ENCODE measurements around the gene SF3B6. TPM values are rescaled to one million over a fixed set of nuclear protein-coding genes. Genes with fewer than 3 reads are reported as not detected.

SF3B6 gene
- total and polyA plus RNA-seq, 9 of the 15 experiments (the other 6 are each of a cell fraction or from before 2014, with no cell fraction given) = 146 to 591 (median 295) TPM

DNA sequence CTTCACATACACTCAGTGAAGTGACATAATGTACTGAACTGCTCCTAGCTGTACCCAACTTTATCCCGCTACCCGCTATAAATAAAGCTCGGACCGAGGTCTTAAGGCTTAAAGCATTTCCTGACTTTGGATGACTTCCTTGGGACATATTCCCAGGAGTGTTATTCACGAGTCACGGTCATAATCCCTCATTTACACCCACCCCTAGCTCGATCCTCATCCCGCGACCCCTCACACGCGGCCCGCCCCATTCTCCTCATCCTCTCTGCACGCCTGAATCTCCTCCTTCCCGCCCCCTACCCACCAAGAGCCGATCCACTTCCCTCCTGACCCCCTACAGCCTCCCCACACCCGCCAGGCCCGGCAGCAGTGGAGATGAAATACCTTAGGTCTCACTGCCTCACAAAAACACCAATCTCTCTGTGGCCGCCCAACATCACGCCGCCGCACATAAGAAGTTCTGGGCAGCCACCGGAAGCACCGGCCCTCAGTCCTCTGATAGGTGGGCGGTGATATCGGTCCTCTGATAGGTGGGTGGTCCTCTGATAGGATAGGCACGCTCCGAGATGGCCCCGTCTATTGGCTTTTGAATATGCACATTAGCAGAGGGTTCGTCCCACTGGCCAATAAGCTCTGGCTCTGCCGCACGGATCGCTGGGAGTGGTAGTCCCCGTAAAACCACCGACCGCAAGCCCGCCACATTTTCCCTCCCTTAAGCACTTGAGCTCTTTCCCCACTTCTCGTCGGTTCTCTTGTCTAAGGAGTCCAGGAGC, 29.0 kb downstream of the SF3B6 start, which contains the start of gene WDCP (continued):
- TF ChIP-seq, protein P1, sequence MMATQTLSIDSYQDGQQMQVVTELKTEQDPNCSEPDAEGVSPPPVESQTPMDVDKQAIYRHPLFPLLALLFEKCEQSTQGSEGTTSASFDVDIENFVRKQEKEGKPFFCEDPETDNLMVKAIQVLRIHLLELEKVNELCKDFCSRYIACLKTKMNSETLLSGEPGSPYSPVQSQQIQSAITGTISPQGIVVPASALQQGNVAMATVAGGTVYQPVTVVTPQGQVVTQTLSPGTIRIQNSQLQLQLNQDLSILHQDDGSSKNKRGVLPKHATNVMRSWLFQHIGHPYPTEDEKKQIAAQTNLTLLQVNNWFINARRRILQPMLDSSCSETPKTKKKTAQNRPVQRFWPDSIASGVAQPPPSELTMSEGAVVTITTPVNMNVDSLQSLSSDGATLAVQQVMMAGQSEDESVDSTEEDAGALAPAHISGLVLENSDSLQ (IDR thresholded peaks at IDR 0.05) = peak; percentile 96
- TF ChIP-seq NBN (IDR thresholded peaks at IDR 0.05; ENCODE audit: low read depth) = no peak
- TF ChIP-seq ZNF766 (CRISPR knock-in tag; conservative IDR thresholded peaks at IDR 0.05) = no peak
- TF ChIP-seq, protein P2, sequence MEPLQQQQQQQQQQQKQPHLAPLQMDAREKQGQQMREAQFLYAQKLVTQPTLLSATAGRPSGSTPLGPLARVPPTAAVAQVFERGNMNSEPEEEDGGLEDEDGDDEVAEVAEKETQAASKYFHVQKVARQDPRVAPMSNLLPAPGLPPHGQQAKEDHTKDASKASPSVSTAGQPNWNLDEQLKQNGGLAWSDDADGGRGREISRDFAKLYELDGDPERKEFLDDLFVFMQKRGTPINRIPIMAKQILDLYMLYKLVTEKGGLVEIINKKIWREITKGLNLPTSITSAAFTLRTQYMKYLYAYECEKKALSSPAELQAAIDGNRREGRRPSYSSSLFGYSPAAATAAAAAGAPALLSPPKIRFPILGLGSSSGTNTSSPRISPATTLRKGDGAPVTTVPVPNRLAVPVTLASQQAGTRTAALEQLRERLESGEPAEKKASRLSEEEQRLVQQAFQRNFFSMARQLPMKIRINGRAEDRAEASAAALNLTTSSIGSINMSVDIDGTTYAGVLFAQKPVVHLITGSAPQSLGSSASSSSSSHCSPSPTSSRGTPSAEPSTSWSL (CRISPR knock-in tag; IDR thresholded peaks at IDR 0.05; ENCODE audit: borderline replicate concordance) = no peak
- TF ChIP-seq, protein P3, sequence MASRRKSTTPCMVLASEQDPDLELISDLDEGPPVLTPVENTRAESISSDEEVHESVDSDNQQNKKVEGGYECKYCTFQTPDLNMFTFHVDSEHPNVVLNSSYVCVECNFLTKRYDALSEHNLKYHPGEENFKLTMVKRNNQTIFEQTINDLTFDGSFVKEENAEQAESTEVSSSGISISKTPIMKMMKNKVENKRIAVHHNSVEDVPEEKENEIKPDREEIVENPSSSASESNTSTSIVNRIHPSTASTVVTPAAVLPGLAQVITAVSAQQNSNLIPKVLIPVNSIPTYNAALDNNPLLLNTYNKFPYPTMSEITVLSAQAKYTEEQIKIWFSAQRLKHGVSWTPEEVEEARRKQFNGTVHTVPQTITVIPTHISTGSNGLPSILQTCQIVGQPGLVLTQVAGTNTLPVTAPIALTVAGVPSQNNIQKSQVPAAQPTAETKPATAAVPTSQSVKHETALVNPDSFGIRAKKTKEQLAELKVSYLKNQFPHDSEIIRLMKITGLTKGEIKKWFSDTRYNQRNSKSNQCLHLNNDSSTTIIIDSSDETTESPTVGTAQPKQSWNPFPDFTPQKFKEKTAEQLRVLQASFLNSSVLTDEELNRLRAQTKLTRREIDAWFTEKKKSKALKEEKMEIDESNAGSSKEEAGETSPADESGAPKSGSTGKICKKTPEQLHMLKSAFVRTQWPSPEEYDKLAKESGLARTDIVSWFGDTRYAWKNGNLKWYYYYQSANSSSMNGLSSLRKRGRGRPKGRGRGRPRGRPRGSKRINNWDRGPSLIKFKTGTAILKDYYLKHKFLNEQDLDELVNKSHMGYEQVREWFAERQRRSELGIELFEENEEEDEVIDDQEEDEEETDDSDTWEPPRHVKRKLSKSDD (conservative IDR thresholded peaks at IDR 0.05; ENCODE audit: low read length) = no peak
- TF ChIP-seq TOE1 (IDR thresholded peaks at IDR 0.05; ENCODE audit: borderline replicate concordance) = peak; percentile 55
- no peak for TF ChIP-seq TOE1 (CRISPR knock-in tag; IDR thresholded peaks at IDR 0.05; ENCODE audit: borderline replicate concordance, low read depth)
- no peak for TF ChIP-seq ZNF655 (CRISPR knock-in tag; IDR thresholded peaks at IDR 0.05)
- no peak for TF ChIP-seq SETDB1 (IDR thresholded peaks at IDR 0.05; ENCODE audit: low read length)
- no peak for TF ChIP-seq PTRF (tag; IDR thresholded peaks at IDR 0.05)
- no peak for TF ChIP-seq ZNF717 (CRISPR knock-in tag; IDR thresholded peaks at IDR 0.05)
- no peak for TF ChIP-seq ZNF395 (CRISPR knock-in tag; IDR thresholded peaks at IDR 0.05)
- peak; percentile 91 for TF ChIP-seq POLR2G (IDR thresholded peaks at IDR 0.05; ENCODE audit: low read depth, low read length)
- TF ChIP-seq ZNF212 (CRISPR knock-in tag; IDR thresholded peaks at IDR 0.05) = no peak
- no peak for TF ChIP-seq NCOA1 (IDR thresholded peaks at IDR 0.05; ENCODE audit: low read depth)
- no peak for TF ChIP-seq KDM1A (IDR thresholded peaks at IDR 0.05)
- no peak for TF ChIP-seq SMAD2 (IDR thresholded peaks at IDR 0.05; ENCODE audit: low read depth, low read length)
- TF ChIP-seq DNMT1 (IDR thresholded peaks at IDR 0.05) = no peak
- TF ChIP-seq ZFPM2 (CRISPR knock-in tag; IDR thresholded peaks at IDR 0.05) = no peak
- no peak for TF ChIP-seq GATA2 (CRISPR knock-in tag; IDR thresholded peaks at IDR 0.05)

Data from K562 (cell line).